GM12801 (cell line): ENCODE measurements around the gene ECT2.

Source experiments
- TF ChIP-seq, protein P1 (sequence below): IDR thresholded peaks from one replicate; pipeline ENCODE4 v1.5.1; 2011; ENCODE audit warnings: control low read depth; ENCODE audit not compliant: insufficient read length; ENCODE audit errors: extremely low read depth

Gene ECT2

DNA sequence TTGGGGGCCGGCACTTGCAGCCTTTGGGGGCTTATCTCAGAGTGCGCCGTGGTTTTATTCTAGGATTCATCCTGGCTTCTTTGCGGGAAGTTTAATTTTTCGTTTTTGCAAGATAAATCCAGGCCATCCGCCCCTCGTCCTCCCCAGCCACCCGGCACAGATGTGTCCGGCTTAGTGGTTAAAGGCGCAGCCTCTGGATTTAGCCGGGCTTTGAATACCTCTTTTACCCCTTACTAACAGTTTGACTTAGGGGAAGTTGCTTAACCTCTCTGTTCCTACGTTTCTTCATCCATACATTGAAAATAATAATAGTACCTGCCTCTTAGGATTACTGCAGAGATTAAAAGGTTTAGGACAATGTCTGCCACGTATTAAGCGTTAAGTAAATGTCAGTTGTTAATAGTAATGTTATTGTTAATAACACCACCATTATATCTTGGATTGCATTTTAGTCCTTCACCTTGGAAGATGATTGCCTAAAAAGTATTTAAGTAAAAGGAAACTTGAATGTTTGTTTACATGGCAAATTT is 714 bp downstream of the ECT2 start:
- TF ChIP-seq, protein P1, sequence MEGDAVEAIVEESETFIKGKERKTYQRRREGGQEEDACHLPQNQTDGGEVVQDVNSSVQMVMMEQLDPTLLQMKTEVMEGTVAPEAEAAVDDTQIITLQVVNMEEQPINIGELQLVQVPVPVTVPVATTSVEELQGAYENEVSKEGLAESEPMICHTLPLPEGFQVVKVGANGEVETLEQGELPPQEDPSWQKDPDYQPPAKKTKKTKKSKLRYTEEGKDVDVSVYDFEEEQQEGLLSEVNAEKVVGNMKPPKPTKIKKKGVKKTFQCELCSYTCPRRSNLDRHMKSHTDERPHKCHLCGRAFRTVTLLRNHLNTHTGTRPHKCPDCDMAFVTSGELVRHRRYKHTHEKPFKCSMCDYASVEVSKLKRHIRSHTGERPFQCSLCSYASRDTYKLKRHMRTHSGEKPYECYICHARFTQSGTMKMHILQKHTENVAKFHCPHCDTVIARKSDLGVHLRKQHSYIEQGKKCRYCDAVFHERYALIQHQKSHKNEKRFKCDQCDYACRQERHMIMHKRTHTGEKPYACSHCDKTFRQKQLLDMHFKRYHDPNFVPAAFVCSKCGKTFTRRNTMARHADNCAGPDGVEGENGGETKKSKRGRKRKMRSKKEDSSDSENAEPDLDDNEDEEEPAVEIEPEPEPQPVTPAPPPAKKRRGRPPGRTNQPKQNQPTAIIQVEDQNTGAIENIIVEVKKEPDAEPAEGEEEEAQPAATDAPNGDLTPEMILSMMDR, result no peak

DNA sequence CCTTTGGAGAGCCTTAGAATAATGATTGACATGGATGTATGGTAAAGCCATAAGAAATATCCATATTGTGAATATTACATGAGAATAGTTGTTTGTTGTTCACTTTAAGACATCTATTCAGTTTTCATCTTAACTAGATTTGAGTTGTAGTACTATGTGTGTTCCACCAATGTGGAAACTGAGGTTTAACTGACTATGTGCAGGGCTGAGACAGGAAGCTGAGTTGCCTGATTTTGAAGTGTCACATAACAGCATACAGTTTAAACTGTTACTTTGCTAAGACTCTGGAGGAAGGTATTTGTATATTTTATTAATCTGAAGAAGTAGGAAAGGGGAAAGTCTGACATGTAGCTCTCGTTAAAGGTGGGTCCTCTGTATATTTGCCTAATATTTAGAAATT is 2.1 kb downstream of the ECT2 start:
- TF ChIP-seq, protein P1, result no peak

DNA sequence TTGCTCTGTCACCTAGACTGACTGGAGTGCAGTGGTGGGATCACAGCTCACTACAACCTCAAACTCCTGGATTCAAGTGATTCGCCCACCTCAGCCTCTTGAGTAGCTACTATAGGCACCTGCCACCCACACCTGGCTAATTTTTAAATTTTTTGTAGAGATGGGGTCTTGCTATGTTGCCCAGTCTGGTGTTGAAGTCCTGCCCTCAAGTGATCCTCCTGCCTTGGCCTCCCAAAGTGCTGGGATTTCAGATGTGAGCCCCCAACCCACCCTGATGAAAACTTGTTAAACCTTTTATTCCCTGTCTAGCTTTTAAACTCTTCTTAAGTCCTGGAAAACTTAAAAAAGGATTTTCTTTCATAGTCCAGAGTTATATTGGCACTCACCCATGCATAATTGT is 2.6 kb downstream of the ECT2 start:
- TF ChIP-seq, protein P1, result no peak

DNA sequence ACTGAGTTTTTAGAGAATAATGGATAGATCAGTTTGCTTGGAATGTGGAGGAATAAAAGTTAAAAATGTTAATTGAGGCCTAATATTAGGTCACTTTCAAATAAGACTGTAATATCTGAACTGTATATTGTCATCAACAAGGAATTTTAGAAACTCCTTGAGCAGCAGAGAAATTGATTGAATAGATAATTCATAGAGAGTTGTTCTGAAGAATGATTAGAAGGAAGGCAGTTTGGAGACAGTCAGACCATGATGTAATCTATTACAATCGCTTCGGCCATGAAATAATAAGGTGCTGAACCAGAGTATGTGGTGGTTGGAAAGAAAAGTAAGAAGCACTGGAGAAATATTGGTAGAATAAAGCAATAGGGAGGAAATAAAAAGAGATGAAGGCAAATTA is 15.7 kb downstream of the ECT2 start:
- TF ChIP-seq, protein P1, result no peak

DNA sequence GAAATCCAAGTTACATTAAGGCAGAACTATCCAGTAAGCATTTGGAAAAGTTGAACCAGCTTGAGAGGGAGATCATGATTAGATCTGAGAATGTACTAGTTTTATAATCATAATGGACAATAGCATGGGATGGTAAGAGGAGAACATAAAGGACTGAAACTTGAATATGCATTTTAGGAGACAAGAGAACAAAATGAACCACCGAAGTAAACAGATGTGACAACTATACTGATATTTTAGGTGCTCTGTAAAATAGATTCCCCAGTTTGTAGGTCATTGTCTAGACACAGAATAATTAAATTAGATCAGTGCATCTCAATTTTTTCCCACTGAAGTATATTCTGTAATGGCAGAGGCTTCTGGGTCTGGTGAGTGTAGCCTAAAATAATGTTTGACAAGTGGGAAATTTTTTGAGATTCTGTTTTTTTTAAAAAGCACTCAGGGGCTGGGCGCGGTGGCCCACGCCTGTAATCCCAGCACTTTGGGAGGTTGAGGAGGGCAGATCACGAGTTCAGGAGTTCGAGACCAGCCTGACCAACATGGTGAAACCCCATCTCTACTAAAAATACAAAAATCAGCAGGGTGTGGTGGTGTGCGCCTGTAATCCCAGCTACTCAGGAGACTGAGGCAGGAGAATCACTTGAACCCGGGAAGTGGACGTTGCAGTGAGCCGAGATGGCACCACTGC is 16.3 kb downstream of the ECT2 start:
- TF ChIP-seq, protein P1, result no peak

DNA sequence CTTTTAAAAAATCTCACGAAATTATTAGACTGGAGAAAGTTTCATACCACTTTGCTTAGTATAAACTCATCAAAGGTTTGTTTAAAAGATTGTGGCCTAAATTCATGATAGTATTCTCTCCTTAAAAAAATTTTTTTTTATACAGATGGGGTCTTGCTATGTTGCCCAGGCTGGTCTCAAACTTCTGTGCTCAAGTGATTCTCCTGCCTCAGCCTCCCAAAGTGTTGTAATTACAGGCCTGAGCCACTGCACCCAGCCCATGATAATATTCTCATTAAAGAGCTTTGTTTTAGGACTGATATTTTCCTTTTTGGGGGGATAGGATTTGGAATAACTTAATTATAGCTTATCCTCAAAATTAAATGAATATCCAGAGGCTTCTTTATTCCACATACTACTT is 19.9 kb downstream of the ECT2 start:
- TF ChIP-seq, protein P1, result no peak

DNA sequence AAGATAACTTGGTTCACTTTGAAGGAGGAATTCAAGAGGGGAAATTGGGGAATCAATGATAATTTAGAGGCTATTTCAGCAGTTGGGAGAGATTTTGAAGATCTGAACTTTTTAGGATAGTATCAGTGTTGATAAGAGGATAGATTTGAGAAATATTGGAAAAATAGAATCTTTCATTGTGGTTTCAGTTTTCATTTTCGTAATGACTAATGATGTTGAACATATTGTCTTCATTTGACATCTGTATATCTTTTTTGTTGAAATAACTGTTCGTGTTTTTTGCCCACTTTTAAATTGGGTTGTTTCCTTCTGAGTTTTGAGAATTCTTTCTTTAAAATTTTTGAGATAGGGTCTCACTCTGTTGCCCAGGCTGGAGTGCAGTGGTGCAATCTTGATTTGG is 21.1 kb downstream of the ECT2 start:
- TF ChIP-seq, protein P1, result no peak
